Smooth muscle cell (in vitro differentiated cells): ENCODE data around the gene APMAP. TPM values are rescaled to one million over a fixed set of nuclear protein-coding genes. Genes with fewer than 3 reads are reported as not detected.
"Not testable (repeated sequence)": the region's sequence is repeated elsewhere in the genome, so short reads cannot be mapped to it uniquely, and the experiment has no call there.

Experiments used
- DNase-seq: peaks from one replicate; lab custom pipeline; 2025; ENCODE audit not compliant: unreplicated experiment; lab: John Stamatoyannopoulos, UW
- H2AFZ ChIP-seq: fragments of 200-600 bp; sonication (generic); 2 replicates; pipeline ENCODE4 v1.6.0; 2016; ENCODE audit warnings: antibody characterized with exemption, low read depth, mild to moderate bottlenecking
- H3F3A ChIP-seq: fragments of 200-600 bp; sonication (generic); 2 replicates; pipeline ENCODE4 v1.6.0; 2017; ENCODE audit warnings: antibody characterized with exemption, low read depth
- H3K27ac ChIP-seq: fragments of 200-600 bp; sonication (generic); 2 replicates; pipeline ENCODE4 v1.5.1; 2016; ENCODE audit warnings: low read depth, mild to moderate bottlenecking
- H3K27me3 ChIP-seq: fragments of 200-600 bp; sonication (generic); 2 replicates; pipeline ENCODE4 v1.6.1; 2016; ENCODE audit warnings: low read depth, mild to moderate bottlenecking
- H3K36me3 ChIP-seq: fragments of 200-600 bp; sonication (generic); 2 replicates; pipeline ENCODE4 v1.5.1; 2016; ENCODE audit warnings: low read depth
- H3K4me1 ChIP-seq: fragments of 200-600 bp; sonication (generic); 2 replicates; pipeline ENCODE4 v1.5.1; 2016; ENCODE audit warnings: low read depth
- H3K4me2 ChIP-seq: fragments of 200-600 bp; sonication (generic); 2 replicates; pipeline ENCODE4 v1.6.0; 2016; ENCODE audit warnings: mild to moderate bottlenecking
- H3K4me3 ChIP-seq: fragments of 200-600 bp; sonication (generic); 2 replicates; pipeline ENCODE4 v1.5.1; 2016; ENCODE audit warnings: mild to moderate bottlenecking
- H3K79me2 ChIP-seq: fragments of 200-600 bp; sonication (generic); 2 replicates; pipeline ENCODE4 v1.6.0; 2016; ENCODE audit warnings: low read depth, mild to moderate bottlenecking
- H3K9ac ChIP-seq: fragments of 200-600 bp; sonication (generic); 2 replicates; pipeline ENCODE4 v1.6.0; 2016; ENCODE audit warnings: low read depth
- H3K9me3 ChIP-seq: fragments of 200-600 bp; sonication (generic); replicated peaks from 2 replicates; pipeline ENCODE4 v1.5.1; 2016; ENCODE audit warnings: low read depth
- H4K20me1 ChIP-seq: fragments of 200-600 bp; sonication (generic); 2 replicates; pipeline ENCODE4 v1.6.0; 2016; ENCODE audit warnings: low read depth
- CTCF ChIP-seq: fragments of 200-600 bp; sonication (generic); IDR thresholded peaks from 2 replicates; pipeline ENCODE4 v1.5.1; 2017; ENCODE audit warnings: borderline replicate concordance, mild to moderate bottlenecking, antibody characterized with exemption; ENCODE audit not compliant: insufficient read depth, poor library complexity, severe bottlenecking
- WGBS: methylation state at CpG from one replicate; pipeline ENCODE4 v1.1.7; 2016; ENCODE audit warnings: low lambda C conversion rate; 5-methylcytosine and 5-hydroxymethylcytosine counted together
- polyA plus RNA-seq: library from polyadenylated mRNA; unstranded; fragments of >200 nt; fragmentation: Nextera tagmentation; extraction: Ambion mirVana; gene quantifications from 2 replicates; pipeline ENCODE4 v1.2.1, GENCODE V29; 2016
- total RNA-seq: library from RNA; depleted of rRNA; stranded (reverse); fragments of >200 nt; gene quantifications from 2 replicates; pipeline ENCODE4 v1.2.3, GENCODE V29; 2014

The APMAP gene
- total and polyA plus RNA-seq, 2 experiments from 2014 or later: 54.4 to 86.9 TPM

DNA sequence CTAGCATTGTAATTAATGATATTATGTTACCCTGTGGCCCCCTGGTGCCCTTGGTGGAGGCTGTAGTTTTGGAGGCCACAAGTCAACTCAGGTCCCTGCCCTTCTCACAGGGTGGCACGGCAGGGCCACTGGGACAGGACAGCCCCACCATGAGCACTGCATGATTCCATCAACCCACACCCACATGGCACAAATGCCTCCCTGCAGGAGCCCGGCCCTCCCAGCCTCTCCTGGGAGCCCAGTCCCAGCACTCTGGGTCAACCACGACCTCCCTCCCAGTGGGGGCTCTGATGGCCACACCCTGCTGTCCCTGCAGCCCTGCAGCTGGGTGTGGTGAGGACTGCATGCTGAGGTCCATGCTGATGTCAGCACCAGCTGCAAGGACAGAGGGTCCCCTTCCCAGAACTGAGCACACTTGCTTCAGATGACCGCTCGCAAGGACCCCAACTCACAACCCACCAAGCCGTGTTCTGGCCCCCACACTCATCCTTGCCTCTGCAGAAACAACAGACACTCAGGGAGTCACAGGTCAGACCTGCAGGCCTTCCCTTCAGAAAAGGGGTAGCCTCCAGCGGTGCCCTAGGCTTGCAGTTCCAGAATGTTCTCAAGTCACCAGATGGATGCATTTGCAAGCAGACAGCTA lies 59.2 kb downstream of the APMAP start:
- no peaks in the 10 kb centered on the region for H3K79me2 ChIP-seq
- H3K9ac ChIP-seq: no peak overlapping the region
- no peak overlapping the region for H3K4me3 ChIP-seq
- H3K36me3 ChIP-seq: no peaks in the 10 kb centered on the region
- no peaks in the 10 kb centered on the region for H4K20me1 ChIP-seq
- H3K4me1 ChIP-seq: no peaks in the 10 kb centered on the region
- no peak overlapping the region for H2AFZ ChIP-seq
- H3K4me2 ChIP-seq: no peak overlapping the region
- TF ChIP-seq CTCF: no peak
- no peak for DNase-seq
- no peaks in the 10 kb centered on the region for H3K9me3 ChIP-seq
- H3K27ac ChIP-seq: no peak overlapping the region
- no peaks in the 10 kb centered on the region for H3F3A ChIP-seq
- 94% methylated on average over 7 of the region's 7 CpGs for WGBS
- H3K27me3 ChIP-seq: no peaks in the 10 kb centered on the region

DNA sequence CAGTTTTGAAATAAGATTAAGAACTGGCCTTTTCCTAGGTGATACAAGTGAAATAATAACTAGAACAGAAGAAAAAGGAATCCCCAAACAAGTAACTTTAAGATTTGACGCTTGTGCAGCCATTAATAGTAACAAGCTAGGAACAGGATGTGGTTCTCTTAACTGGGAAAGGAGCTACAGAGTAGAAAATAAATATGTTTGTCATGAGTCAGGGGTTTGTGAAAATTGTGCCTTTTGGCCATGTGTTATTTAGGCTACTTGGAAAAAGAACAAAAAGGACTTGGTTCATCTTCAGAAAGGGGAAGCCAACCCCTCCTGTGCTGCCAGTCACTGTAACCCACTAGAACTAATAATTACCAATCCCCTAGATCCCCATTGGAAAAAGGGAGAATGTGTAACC lies 60.7 kb downstream of the APMAP start:
- H3F3A ChIP-seq, H3K4me1 ChIP-seq, H3K79me2 ChIP-seq, H3K36me3 ChIP-seq, H3K27me3 ChIP-seq, H3K4me3 ChIP-seq, DNase-seq, H3K9me3 ChIP-seq, H4K20me1 ChIP-seq, H3K9ac ChIP-seq: not testable (repeated sequence)
- 25% methylated on average over 1 of the region's 1 CpG for WGBS
- Histone ChIP-seq H3K4me2 (peak overlapping the region; percentile 75), H2AFZ (peak overlapping the region; percentile 47), H3K27ac (peak overlapping the region; percentile 95)

DNA sequence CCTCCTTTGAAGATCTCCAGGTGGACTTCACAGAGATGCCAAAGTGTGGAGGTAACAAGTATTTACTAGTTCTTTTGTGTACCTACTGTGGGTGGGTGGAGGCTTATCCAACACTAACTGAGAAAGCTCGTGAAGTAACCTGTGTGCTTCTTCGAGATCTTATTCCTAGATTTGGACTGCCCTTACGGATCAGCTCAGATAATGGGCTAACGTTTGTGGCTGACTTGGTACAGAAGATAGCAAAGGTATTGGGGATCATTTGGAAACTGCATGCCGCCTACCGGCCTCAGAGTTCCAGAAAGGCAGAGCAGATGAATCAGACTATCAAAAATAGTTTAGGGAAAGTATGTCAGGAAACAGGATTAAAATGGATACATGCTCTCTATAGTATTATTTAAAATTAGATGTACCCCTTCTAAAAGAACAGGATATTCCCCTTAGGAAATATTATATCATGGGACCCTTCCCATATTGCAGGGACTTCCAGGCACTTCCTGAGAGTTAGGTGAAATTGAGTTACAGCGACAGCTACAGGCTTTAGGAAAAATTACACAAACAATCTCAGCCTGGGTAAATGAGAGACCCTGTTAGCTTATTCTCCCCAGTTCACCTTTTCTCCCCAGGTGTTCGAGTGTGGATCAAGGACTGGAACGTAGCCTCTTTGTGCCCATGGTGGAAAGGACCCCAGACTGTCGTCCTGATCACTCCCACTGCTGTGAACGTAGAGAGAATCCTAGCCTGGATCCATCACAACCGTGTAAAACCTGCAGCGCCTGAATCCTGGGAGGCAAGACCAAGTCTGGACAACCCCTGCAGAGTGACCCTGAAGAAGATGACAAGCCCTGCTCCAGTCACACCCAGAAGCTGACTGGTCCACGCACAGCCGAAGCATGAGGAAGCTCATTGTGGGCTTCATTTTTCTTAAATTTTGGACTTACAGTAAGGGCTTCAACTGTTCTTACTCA lies 61.5 kb downstream of the APMAP start:
- not testable (repeated sequence) for H2AFZ ChIP-seq, H3K79me2 ChIP-seq, H3F3A ChIP-seq, H3K4me1 ChIP-seq, DNase-seq, H3K27me3 ChIP-seq, H3K36me3 ChIP-seq, H4K20me1 ChIP-seq, H3K9me3 ChIP-seq
- WGBS: 56% methylated on average over 15 of the region's 15 CpGs
- Histone ChIP-seq H3K4me3 (peak overlapping the region; percentile 40), H3K9ac (peak overlapping the region; percentile 86), H3K27ac (peak overlapping the region; percentile 95), H3K4me2 (peak overlapping the region; percentile 75)
- peak; percentile 47 for TF ChIP-seq CTCF

- H3K27ac ChIP-seq: peak overlapping the region; percentile 95
- peak overlapping the region; percentile 75 for H3K4me2 ChIP-seq
- H3K27me3 ChIP-seq, H3K79me2 ChIP-seq, DNase-seq, H2AFZ ChIP-seq, H3K36me3 ChIP-seq, H4K20me1 ChIP-seq, H3K9me3 ChIP-seq, H3F3A ChIP-seq, H3K4me1 ChIP-seq: not testable (repeated sequence)
- WGBS: 57% methylated on average over 13 of the region's 13 CpGs
- peak overlapping the region; percentile 86 for H3K9ac ChIP-seq
- peak overlapping the region; percentile 40 for H3K4me3 ChIP-seq
Measured at GRCh38 chr20:24929867-24930723, 62.5 kb downstream of the APMAP start.

GRCh38 chr20:24929259-24929658 lies 63.3 kb downstream of the APMAP start:
- peak overlapping the region; percentile 95 for H3K27ac ChIP-seq
- 87% methylated on average over 5 of the region's 5 CpGs for WGBS

GRCh38 chr20:24920706-24921105 lies 71.8 kb downstream of the APMAP start:
- not testable (repeated sequence) for H3K79me2 ChIP-seq, DNase-seq

More at GRCh38 chr20:24929259-24929658, 63.3 kb downstream of the APMAP start:
- H3K36me3 ChIP-seq, H3K4me2 ChIP-seq, DNase-seq, H3K27me3 ChIP-seq, H3K9me3 ChIP-seq, H4K20me1 ChIP-seq, H3K4me3 ChIP-seq, H2AFZ ChIP-seq, H3K79me2 ChIP-seq, H3F3A ChIP-seq, H3K4me1 ChIP-seq: not testable (repeated sequence)
- H3K9ac ChIP-seq: peak overlapping the region; percentile 57

More at GRCh38 chr20:24920706-24921105, 71.8 kb downstream of the APMAP start:
- 84% methylated on average over 3 of the region's 3 CpGs for WGBS
- not testable (repeated sequence) for H3K9me3 ChIP-seq, H3K4me1 ChIP-seq, H3K27ac ChIP-seq, H4K20me1 ChIP-seq, H3K4me3 ChIP-seq, H3K36me3 ChIP-seq, H3K27me3 ChIP-seq, H2AFZ ChIP-seq, H3K9ac ChIP-seq, H3F3A ChIP-seq, H3K4me2 ChIP-seq
